Activated CD4-positive, alpha-beta T cell treated with anti-CD3 and anti-CD28 coated beads, Interleukin-2, Interleukin-6, amounts not matched to agents 100 ng/mL and 50 ng/mL, durations not matched to agents 16 hours and 8 hours (primary cell): Measurements from ENCODE around the gene WNT9A.
"Not testable (repeated sequence)": the region's sequence is repeated elsewhere in the genome, so short reads cannot be mapped to it uniquely, and the experiment has no call there.

Experiments
- DNase-seq: peaks from one replicate; pipeline ENCODE4 v3.0.0-alpha.2; 2020

Gene WNT9A

DNA sequence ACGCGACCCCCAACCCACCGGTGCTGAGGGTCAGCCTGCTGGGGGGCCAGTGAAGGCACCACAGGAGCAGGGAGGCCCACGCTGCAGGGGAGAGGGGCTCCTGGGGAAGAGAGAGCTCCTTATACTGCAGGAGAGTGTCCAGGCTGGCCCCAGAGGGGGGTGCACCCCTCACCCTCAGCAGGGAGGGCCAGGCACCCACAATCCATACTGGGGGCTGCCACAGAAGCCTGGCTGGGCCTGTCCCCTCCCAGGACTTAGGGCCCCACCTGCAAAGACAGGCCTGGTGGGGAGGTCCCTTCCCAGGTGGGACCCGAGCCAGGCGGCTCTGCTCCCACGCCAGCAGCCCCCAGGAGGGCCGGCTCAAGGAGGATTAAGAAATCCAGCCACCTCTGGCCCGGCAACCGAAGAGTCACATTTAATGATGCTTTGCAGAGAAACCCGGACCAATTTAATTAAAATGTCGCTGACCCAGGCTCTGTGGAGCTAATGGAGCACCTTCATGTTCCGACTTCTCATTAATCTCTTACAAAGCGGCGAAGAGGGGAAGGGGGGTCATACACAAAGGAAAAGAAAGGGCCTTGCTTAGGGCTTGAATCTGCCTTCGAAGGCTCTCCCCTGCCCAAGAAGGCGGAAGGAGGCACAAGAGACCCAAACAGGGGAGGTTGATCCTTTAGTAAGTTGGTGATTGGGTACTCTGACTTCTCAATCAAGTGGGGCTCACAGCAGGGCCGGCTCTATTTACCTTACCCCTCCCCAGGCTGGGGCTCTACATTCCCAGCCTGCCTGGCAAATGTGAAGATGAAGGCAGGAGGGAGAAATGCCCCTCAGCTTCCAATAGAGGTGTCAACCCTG is 25.0 kb downstream of the WNT9A start:
- no peak for DNase-seq

DNA sequence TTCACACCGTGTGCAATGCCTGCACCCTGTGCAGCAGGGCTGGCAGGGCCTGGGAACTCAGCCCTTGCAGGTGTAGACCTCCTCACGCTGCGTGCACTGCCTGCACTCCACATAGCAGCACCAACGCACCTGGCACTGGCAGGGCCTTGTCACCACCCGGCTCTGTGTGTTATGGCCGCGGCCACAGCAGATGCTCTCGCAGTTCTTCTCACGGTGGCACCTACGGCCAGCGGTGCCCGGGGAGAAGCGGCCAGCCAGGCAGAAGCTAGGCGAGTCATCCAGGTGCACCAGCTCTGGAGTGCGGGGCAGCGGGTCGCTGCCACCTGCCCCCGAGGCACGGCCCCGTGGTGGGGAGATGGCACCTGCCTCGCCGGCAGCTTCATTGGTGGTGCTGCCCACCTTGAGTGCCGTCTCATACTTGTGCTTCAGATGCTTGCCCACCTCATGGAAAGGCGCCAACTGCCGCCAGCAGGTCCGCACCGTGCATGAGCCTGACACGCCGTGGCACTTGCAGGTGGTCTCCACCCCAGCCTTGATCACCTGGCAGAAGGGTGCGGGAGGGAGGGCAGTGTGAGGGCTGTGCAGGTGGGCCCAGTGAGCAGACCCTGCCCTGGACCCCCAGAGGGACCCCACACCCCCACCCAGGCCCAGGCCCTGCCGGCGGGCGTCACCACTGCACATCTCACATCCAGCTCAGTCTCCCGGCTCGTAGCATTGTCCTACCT is 26.1 kb downstream of the WNT9A start:
- no peak for DNase-seq

DNA sequence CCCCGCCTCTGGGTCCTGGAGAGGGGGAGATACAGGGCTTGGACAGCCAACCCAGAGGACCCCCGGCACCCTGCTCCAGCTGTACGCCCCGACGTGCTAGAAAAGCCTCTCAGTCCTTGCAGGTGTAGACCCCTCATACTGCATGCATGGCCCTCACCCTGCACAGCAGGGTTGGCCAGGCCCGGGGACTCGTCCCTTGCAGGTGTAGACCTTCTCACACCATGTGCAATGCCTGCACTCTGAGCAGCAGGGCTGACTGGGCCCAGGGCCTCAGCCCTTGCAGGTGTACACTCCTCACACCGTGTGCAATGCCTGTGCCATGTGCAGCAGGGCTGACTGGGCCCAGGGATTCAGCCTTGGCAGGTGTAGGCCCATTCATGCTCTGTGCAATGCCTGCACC is 26.8 kb downstream of the WNT9A start:
- DNase-seq, result no peak

DNA sequence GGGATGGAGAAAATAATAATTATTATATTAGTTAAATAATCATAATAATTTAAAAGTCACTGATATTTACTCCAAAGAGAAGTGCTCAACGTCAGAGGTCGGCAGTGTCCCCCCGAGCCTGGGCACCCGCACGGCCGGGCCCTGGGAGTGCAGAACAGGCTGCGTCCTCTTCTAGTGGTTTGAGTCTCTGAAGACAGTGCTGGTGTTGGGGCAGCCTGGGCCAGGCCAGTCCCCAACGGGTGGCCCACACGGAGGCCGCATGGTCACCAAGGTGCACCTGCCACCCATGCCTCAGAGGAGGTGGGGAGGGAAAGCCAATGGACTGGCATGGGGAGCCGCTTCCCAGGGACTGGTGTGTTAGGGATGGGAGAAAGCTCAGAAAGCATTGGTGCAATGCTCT is 27.3 kb downstream of the WNT9A start:
- no peak for DNase-seq

DNA sequence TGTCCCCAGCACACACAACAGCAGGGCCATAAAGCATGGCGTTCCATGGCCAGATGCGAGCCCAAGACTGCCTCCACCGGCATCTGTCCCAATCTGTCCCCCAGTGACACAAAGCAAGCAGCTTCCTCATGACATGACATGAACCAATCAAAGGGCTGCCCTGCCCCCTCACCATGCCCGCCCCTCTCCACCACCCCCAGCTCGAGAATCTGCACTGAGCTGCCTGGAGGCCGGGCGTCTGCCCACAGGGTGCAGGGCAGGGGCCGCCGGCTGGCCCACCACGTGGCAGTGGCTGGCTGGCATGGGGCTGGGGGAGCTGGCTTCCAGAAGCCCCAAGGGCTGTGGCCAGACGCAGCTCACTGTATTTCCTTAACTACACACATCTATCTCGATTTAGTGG is 27.8 kb downstream of the WNT9A start:
- DNase-seq, result no peak

DNA sequence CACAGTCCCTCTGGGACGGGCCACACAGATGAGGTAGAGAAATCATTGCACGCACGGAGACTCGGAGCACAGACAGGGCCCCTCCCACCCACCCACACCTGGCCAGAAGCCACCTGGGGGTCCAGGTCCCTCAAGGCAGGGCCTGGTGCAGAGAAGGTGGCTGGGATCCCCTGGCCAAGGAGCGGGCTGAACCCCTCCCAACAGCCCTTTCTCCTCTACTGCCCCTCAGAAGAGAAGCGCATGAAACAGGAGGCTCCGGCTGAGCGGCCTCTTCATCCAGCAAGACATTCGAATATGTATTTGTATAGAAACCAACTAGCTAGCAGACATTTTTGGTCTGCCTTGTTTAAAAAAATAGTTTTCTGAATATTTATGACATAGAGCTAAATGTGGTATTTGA is 29.0 kb downstream of the WNT9A start:
- no peak for DNase-seq

DNA sequence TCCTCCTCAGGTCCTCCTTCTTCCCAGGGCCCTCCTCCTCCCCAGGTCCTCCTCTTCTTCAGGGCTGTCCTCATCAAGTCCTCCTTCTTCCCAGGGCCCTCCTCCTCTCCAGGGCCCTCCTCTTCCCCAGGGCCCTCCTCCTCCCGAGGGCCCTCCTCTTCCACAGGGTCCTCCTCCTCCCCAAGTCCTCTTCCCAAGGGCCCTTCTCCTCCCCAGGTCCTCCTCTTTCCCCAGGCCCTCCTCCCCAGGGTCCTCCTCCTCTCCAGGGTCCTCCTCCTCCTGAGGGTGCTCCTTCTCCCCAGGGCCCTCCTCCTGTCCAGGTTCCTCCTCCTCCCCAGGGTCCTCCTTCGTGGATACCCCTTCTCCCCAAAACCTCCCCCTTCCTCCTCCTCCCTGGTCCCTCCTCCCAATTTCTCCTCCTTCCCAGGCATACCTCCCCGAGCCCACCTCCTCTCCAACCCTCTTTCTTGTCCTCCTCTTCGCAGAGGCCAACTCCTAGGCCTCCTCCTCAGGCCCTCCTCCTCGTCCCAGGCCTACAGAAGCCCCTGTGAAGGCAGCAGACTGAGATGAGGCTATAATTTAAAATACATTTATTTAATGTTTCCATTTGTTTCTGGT is 29.5 kb downstream of the WNT9A start:
- DNase-seq, result no peak

DNA sequence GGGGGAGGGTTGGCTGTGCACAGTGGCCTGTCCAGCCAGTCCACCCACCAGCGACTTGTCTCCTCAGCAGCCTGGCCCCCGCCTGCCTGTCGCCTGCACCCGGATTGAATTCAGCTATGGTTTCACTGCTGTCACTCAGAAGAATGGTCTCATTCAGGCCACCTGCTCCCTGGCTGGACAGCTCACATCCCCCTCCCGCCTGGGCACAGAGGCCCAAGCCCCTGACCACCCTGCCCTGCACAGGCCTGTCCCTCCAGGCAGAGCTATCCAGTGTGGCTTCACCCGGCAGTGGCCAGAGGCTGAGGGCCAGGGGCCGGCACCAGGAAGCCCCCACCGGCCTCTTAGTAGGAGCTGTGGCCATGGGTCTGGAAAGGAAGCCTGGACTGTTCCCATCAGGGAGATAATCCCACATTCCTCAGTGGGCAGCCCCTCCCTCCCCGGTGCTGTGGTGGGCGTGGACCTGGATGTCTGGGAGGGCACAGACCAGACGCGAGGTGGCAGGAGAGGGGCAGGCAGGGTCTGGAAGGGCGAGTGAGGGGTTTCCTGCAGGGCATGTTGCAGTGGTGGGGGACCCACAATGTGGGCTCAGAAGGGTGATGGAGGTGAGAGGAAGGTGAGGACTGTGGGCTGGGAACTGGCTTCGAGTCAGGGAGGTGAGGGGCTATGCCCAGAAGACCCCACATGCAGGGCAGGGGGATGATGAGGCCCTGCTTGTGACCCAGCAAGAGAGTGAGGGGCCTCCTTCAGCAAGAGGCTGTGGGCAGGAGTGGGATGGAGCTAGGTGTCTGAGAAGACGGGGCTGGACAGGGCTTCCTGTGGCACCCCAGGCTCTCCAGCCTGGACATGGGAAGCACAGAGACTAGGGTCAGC is 30.4 kb downstream of the WNT9A start:
- DNase-seq, result no peak

DNA sequence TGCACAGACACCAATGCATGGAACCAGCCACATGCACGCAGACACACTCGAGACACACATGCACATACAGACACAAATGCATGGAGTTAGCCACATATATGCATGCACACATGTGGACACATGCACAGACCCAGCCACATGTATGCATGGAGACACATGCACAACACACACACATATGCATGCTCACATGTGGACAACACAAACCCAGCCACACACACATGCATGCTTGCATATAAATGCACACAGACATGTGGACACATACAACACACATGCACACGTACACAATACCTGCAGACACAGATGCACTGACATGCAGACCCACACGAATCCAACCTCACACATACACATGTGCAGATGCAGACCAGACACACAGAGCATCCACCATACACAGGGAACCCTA is 31.1 kb downstream of the WNT9A start:
- DNase-seq, result no peak

DNA sequence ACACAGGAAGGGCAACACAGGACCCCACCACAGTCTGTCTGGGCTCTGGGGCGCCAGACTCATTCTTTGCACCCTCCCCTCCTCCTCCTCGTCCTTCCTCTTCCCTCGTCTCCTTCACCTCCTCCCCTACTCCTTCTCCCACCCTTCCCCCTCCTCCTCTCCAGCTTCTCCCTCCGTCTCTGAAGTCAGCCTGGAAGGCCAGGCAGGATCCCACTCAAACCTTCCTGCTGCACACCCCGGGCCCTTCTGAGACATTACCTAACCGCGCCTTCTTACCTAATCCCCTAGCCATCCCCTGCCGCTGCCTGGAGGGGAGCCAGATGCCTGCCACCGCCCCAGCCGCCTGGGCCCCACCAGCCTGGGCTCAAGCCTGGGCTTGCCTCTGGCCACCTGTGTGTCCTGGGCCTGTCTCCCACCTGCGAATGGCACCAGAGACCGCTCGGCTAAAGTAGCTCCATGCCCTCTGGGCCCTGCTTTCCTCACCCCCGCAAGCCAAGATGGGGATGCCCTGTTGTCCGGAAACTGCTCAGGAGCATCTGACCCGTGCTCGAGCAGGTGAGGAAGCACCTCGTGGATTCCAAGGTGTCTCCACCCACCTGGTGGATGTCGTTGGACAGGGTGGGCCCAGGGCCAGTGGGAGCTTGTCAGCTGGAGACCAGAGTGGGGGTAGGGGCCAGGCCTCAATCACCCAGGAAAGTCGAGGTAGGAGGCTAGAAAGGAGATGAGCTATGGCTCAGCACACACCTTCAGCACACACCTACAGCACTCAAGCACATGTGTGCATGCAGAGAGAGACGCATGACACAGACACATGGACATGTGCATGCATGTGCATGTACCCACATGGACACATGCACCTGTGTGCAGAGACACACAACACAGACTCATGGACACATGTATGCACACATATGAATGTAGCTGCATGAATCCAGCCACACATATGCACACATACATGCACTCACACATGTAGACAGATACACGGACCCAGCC is 31.9 kb downstream of the WNT9A start:
- no peak for DNase-seq

DNA sequence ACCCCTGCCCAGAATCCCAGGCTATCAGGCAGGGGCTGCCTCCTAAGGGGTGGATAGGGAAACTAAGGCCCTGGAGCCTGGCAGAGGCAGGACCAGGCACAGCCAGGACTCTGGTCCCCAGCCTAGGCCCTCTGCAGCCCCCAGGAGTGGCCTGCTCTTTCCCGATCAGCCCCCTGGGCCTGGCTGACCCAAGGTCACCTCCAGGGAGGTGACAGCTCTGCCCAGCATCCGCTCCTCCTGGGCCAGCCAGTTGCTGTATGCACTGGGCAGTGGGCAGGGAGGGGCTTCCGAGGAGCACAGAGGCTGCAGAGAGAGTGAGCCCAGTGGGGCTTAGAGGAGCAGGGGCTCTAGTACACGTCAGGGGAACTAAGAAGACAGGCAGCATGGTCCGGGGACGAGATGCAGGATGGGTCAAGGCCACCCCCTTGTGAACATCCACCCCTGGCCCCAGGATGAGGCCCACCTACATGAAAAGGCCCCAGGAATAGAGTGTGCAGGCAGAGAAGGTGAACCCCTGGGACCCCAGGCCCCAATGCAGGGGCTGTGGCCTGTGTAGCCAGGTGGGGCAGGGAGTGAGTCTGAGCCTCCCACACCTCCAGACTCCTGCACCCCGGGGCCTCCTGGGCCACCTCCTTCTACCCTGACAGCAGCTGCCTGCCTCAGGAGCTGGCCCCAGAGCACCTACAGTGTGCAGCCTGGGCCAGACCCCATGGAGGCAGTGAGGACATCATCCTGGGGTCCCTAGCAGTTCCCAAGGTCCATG is 32.8 kb downstream of the WNT9A start:
- no peak for DNase-seq

DNA sequence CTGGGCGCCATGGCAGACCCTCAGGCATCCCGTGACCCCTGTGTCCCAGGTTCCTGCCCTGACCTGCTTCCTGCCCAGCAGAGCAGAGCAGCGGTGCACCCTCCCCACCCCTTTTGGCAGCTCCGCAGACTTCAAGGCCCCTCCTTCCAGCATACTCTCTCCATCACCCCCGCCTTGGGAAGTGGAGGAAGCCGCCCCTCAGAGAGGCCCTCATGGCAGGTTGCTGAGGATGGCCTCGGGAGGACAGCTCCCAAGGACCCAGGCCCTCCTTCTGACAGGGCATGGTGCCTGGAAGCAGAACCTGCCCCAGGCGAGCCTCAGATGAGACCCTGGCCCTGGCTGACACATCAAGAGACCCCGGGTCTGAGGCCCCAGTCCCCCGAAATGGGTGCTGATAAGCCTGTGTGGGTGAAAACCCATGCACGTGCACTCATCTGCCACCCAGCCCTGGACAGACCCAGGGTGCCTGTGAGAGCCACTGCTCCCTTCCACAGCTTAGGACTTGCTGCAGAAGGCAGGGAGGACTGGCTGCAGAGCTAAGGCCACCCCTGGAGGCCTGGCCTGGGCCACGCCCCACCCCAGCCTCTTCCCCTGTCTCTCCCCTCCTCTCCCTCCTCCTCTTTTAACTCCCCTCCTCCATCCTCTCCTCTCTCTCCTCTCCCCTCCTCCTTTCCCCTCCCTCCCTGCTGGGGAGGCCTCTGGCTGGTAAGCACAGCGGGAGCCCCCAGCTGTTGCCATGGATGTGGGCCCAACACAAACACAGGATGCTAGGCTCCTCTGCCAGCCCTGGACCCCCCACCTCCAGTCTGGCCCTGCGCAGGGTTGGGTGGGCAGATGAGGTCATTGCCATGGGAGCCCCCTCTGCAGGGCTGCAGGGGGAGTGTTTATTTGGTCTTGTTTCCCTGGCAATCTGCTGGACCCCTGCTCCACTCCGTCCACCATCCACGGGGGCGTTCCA is 33.7 kb downstream of the WNT9A start:
- DNase-seq, result no peak

DNA sequence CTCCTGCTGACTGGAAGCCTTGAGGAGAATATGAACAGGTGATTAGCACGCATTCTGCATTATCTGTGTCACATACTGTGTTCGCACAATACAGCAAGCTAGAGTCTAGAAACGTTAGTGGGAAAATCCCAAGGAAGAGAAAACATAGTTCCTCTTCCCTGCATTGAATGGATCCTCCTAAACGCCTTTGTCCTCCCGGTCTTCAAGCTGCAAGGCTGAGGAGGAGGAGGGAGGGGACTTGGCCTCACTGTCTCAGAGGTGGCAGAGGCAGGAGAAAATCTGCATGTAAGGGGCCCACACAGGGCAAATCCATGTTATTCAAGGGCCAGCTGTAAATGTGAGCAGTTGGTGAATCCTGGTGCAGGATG is 34.4 kb downstream of the WNT9A start:
- no peak for DNase-seq

DNA sequence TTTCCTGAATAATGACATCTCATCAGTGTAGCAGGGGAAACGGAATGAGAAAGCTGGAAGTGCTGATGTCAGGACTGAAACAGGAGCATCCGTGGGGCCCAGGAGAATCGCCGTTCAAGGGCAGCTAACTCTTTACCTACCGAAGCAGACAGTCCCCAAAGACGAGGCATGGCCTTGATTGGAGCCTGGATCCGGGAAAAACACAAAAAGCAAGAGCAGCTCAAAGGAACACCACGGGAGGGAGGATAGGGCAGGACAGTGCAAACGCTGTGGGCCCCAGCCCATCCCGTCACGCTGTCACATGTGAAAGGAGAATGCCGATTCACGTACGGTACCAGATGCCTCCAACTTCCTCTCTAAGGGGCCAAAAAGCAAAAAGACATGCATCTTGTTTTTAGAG is 34.9 kb downstream of the WNT9A start:
- DNase-seq, result no peak

DNA sequence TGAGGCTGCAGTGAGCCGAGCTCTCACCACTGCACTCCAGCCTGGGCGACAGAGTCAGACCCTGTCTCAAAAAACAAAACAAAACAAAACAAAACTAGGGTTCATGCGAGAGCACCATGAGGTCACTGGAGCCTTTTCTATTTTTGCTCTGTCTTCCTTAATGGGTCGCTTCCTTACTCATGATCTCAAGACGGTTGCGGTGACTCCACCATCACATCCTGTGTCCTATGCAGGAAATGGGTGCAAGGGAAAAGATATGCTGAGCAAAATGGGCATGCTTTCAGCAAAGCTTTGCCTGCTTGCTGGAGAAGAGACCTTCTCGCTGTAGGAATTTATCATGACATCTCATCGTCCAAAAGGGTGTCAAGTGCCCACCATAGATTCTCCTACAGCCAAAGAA is 36.4 kb downstream of the WNT9A start:
- no peak for DNase-seq

DNA sequence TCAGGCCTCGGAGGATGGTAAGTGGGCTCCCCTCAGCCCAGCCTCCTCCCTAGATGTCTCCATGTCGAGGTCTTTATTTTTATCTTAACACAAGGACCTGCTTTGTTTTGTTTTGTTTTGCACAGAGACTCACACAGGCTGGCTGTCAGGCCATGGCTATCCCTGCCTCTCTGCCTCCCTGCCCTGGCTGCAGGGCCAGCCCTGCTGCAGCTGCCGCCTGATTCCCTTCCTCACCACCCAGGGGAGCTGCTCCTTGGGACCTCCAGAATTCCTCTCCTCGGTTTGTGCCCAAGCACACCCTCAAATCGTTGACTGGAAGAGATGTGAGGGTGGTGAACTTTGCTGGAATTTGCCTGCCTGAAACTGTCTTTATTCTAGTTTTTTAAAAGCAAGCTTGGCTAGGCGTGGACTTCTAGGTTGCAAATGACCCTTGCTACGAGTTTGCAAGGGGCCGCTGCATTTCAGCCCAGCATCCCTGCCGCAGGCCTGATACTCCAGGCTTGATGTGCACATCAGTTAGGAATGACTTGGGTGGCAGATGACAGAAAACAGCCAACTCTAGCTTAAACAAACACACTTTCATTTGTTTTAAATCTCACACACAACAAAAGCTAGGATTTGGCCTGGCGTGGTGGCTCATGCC is 37.1 kb downstream of the WNT9A start:
- DNase-seq, result no peak

DNA sequence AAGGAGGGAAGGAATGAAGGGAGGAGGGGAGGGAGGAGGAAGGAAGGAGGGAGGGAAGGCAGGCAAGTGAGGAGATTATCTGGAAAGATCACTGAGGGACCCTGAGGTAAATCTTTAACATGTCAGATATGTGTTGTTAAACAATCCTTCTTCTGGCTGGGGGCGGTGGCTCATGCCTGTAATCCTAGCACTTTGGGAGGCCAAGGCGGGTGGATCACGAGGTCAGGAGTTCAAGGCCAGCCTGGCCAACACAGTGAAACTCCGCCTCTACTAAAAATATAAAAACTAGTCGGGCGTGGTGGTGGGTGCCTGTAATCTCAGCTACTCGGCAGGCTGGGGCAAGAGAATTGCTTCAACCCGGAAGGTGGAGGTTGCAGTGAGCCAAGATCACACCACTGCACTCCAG is 37.8 kb downstream of the WNT9A start:
- DNase-seq, result not testable (repeated sequence)

DNA sequence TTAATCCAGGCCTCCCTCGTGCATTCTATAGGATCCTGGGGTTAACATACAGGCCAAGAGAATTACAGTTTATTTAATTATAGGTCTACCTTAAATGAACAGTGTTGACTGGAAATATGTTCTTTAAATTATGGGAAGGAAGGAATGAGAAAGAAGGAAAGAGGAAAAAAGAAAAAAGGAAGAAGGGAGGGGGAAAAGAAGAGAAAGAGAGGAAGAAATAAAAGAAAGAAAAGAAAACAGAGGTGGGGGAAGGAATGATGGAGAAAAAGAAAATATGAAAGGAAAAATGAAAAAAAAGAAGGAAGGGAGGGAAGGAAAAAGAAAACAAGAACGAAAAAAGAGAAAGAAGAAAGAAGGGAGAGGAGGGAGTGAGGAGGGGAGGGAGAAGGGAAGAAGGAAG is 38.5 kb downstream of the WNT9A start:
- DNase-seq, result no peak

DNA sequence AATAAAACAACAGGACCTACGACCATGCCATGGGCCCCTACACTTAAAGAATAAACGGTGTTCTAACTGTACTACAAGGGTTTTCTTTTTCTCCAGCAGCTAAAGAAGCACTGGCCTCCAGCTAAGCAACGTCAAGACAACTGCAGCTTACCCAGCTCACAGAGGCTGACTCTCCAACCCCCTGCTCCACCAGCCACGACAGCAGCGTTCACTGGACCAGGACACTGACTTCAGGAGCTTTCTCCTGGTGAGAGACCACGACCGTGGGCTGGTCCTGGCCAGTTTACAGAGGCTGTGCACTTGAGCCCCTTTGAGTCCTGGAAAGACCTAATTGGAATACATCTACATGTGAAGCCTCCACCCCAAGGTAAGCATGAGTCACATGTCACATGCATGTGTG is 39.4 kb downstream of the WNT9A start:
- no peak for DNase-seq
